ENCODE measurements around the gene HOXA2. TPM values are rescaled to one million over a fixed set of nuclear protein-coding genes. Genes with fewer than 3 reads are reported as not detected.
A peak's percentile ranks its signal among the peaks of the same experiment; 100 is the strongest.

HOXA2 gene
- total RNA-seq, result 1.8 TPM

DNA sequence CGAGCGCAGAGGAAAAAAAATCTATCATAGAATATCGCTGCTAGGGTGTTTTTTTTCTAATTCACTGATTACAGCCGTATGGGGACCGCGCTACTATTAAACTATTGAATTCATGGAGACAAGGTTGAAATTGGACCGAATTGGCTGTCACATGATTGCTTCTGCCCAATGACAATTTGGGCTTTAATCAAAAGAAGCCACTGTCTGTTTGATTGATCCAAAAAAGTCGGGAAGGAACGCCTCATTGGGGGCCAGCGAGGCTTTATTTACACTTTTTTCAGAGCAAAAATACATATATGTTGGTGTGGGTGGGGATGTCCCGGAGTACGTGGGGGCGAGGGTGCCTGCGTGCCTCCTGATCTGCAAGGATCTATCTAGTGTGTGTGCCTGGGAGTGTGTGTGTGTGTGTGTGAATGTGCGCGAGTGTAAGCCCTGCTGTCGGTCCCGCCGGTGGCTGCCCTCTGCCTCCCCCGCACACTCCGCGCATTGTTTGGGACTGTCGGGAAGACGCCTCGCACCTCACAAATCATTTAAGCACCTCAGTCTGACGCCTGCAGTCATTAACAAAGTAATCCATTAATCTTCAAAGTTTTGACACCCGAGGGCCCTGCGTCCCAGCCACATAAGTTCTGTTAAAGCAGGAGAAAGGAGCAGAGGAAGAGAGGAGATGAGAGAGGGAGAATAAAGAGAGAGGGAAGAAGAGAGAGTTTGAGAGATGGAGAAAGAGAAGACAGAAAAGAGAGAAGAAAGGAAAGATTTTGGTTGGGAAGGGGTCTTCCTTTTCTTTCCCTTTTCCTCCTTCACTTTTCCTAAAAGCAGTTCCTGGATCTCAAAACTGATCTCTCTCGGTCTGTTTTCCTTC, at the start of gene HOXA2:
HOXA2 (minus strand) TSS at position 103 of the 862 bp plus-strand sequence. CDS start 183 bp downstream, outside the sequence.
- DNase-seq (ENCODE audit: low spot score), result no peak

DNA sequence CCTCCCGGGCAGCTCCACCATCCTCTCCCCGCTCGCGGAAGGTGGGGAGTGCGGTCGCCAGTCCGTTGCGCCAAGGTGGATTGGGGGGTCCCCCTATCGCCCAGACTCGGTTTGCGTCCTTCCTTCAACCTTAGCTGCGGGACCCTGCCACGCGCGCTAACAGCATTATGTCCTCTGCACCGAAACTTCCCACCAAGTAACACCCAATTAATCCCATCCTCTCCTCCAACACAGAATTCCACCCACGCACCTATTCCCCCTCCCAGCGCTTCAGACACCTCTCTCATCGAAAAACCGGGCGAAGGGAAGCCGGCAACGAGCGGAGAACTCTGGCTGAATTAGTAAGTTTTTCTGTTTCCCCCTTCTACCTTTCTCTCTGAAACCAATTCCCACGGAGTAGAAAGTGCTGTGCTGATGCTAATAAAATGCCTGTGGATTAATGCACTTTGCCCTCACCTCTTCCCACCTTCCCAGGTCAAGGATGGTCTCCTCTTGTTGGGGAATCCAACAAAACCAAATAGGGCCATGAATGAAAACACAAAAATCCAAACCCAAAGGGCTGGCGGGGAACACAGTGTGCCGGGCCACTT, 49.0 kb upstream of the HOXA2 start:
- DNase-seq (ENCODE audit: low spot score), result no peak

DNA sequence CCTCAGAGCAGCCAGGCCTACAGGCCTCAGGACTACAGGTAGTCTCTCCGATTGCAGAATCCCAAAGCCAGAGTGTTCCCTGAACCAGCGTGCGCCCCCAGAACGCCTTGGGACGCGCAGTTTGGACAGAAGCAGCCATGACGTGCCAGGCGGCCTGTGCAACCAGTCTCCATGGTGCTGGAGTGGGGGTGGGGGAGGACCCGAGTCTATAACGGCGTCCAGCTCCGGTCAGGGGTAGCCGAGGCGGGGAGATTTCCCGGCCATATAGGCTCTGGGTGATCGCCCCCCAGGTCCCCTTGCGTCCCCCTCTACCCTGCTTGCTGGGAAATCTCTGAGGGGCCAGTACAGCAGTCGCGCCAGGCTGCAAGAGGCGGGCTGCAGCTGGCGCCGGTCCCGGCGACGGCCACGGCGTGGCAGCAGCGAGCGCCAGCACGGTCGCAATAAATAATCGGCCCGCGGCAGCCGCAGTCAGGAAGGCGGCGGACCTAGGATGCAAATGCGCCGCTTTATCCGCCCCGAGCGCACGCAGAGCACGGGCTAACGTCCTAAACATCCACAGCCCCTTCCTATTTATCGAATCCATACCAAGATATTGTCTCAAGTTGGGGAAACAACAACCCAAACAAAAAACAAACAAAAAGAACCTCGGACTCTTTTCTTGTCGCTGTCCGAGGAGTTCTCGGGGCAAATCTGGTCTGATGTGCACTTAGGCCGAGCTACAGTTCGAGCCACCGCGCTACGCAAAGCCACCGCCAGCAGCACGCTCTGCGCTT, 48.3 kb upstream of the HOXA2 start:
- DNase-seq (ENCODE audit: low spot score), result peak; percentile 79

DNA sequence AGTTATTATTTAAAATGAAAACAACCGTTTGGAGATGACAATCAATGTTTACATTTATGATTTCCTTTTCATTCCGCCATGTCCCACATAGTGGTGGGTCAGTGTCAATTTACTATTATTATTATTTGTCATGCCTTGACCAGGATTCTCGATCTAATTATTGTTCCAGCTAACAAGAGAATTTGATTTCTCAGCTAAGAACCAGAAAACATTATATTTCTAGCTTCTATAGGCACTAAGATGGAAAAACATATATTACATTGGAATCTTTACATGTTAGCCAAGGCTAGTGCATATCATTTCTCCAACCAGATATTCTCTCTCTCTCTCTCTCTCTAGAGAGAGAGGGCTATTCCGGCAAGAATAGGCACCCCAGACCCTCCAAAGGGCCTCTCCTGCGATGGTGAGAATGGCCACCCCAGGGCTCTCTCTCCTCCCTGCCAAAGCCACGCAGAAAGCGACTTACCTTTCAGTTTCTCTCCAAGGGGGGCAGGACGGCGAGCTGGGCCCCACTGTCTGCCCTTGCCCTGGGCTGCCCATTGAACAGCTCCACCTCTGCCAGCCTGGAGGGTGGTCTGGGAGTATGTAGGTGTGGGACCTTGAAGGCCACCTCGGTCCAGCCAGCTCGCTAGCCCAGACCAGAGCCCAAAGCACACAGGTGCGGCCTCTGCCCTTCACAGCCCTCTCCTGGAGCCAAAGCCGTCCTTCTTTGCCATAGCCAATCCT, 47.5 kb upstream of the HOXA2 start:
- peak; percentile 43 for DNase-seq (ENCODE audit: low spot score)

DNA sequence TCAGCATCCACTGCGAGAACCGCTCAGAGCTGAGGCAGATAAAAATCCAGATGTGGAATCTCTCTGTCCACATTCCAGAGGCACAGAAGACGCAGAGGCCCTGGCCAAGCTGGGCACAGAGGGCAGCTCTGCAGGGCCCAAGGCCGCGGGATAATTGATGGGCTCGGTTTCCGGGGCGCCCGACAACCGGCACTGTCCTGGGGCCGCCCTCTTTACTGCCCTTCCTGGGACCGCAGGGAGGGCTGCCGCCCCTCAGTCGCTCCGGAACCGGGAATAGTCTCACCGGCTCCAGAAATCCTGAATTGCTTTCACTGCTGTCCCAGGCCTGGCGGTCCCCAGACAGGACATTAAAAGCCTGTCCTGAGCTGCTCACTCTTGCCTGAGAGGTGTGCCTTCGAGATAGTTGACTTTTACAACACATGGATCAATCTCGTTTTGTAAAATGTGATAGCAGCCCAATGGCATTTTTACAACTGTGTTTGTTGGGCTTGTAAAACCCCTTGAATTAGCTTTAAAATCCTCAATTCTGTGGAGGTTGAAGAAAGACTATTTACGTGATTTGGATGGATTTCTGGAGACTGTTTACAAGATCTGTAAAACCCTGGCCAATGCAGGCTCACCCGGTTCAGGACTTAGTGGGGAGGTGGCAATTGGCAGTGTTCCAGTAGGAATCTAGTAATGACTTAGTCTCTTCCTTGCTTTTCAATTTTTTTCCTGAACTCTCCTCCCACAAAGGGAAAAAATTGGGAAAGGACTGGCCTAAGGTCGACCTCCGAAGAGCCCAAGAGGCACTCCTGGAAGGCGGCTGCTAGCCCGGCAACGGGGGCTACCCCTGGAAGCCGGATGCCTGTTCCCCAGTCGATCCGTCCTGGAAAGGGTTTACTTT, 46.5 kb upstream of the HOXA2 start:
- DNase-seq (ENCODE audit: low spot score), result peak; percentile 43

DNA sequence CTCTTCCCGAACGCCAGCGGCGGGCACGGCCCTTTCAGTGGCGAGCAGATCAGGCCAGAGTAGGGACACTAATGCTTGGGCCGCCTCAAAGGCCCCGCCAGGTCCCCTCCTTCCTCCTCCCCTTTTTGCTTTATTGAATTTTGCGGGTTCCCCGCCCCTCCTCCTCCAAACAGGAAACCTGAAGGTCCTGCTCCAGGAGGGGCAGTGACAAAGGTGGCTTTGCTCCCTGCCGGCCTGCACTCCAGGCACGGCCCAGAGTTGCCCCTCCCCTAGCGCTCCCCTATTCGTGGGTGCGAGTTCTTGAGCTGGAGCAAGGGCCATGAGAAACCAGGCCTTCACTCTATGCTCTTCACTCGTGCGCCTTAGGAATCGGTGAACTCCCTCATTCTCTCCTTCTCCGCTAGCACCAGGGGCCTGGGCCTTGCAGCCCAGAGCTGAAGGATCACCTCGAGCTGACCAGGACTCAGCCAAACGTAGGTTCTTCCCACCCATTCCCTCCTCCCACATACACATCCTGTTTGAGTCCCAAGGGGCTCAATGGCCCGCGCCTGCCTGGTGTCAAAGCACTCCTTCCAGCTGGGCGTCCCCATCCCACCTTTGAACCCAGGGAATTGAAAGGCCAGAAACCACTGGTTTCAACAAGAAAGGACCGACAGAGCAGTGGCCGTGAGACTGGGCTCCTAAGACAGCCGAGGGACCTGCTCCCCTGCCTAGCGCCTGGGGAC, 45.7 kb upstream of the HOXA2 start:
- peak; percentile 54 for DNase-seq (ENCODE audit: low spot score)

DNA sequence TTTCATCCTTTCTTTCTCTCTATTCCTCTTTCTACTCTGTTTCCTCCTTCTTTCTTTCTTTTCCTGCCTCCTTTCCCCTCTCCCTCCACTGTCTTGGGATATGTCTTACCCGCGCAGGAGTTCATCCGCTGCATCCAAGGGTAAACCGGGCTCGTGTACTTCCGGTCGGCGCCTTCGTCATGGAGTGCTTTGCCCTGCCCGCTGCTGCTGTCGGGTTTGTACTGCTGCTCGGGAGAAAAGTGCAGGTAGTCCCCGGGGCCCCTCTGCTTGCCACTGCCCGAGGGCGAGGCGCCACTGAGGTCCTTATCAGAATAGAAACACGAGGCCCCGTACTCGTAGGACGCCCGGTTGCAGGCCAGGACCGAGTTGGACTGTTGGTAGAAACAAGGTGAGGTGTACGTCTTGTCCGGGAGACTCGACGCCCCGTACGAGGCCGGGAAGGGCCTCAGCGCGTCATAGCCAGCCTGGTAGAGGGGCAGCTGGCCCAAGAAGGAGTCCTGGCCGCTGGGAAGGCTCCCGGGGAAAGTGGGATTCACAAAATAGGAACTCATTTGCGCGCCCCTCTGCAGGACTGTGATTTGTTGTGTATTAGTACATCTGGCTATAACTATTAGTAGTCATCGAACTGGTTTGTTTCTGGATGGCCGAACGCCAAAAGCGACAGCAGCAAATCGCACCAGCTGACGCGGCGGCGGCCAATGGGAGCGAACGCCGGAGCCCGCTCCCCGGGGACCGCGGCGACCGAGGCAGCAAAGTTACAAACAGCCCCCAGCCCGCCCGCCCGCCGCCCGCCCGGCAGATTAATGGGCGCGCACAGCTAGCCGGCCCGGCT, 44.9 kb upstream of the HOXA2 start, which contains the start of gene HOXA6:
HOXA6 (minus strand) TSS at position 576 of the 832 bp plus-strand sequence; CDS start at position 551, 25 bp downstream.
- DNase-seq (ENCODE audit: low spot score), result peak; percentile 81

DNA sequence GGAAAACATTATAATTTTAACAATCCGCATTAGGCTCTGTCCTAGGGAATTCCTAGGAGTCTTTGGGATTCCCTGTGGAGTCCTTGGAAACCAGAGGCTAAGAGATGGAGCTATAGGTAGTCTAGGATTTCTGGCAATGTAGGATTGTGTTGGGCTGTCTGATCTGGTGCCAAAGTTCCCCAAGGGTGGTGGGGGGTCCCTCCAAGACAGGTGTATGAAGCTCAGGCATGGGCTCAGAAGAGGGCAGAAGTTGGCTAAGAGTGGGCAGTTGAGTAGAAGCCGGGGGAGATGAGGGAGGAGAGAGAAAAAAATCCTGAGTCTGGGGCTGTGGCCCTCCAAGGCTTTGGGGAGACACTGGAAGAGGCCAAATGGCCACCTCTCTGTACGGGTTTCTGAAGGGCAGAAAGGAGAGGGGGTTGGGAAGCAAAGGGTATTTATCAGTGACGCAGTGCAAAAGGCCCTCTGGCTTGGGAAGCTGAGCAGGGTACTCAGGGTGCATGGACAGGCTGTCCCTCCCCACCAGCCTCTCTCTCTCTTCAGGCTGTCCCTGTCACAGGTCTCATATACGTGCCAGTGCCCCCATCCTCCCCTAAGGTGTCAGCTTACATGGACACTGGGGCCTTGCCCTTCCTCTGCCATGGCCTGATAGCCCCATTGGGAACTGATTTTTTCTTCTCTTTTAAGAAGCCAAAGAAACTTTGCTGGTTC, 44.2 kb upstream of the HOXA2 start:
- no peak for DNase-seq (ENCODE audit: low spot score)

DNA sequence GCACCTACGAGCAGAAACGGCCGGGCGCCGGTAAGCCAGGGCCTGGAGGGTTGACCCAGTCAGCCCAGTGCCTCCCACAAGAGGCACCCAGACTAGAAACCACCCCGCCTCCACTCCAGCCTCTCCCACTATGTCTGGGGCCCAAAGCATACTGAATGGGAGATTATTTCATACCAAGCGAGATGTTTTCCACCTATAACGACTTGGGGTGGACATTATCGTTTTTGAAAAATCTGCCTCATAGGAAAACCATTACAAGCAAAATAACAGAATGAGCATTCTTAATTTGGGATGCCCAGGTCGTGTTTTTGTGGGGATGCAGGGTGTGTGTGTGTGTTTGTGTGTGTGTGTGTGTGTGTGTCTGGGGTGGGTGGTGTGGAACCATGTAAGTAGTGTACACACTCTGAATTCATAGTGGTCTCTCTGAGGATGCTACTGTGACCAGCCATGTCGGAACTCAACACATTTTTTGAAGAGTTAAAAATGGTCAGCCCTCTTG, 43.5 kb upstream of the HOXA2 start:
- DNase-seq (ENCODE audit: low spot score), result no peak

DNA sequence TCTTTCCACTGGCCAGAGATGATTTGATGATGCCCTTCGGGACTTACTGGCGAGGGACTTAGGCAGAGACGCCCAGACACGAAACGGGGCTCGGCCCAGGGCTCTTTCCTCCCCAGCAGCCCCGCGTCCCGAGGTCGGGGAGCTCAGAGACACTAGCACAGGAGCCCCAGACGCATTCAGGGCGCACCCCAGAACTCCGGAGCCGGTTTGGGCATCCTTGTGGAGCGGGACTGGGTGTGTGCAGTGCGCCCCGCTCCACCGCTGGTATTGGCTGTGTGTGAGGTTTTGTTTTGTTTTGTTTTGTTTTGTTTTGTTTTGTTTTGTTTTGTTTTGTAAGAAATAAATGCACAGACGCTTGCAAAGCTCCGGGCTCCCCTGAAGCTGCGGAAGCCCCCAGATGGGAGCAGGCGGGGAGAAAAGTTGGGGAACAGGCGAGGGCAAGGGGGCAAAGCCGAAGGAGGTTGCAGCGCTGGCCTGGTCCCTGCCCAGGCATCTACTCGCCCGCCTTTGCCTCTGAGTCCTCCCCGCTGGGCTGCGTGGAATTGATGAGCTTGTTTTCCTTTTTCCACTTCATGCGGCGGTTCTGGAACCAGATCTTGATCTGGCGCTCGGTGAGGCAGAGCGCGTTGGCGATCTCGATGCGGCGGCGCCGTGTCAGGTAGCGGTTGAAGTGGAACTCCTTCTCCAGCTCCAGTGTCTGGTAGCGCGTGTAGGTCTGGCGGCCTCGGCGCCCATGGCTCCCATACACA, 42.9 kb upstream of the HOXA2 start:
- no peak for DNase-seq (ENCODE audit: low spot score)

DNA sequence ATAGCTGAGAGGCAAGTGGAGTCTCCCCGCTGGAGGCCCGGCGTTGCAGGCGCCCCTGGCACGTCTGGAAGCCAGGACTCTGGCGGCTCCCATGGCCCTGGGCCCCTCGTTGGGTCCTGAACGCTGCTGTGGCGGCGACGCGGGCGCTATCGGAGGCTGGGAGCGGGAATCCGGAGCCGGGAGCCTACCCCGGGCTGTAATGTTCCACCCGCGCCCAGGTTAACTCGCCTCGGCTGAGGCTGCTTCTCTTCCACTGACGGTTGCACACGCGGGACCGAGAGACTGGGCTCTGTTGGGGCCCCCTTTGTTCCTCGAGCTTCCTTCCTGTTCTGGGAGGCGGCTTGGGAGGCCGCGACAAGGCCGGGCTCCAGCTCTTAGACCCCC, 42.3 kb upstream of the HOXA2 start:
- peak; percentile 43 for DNase-seq (ENCODE audit: low spot score)

DNA sequence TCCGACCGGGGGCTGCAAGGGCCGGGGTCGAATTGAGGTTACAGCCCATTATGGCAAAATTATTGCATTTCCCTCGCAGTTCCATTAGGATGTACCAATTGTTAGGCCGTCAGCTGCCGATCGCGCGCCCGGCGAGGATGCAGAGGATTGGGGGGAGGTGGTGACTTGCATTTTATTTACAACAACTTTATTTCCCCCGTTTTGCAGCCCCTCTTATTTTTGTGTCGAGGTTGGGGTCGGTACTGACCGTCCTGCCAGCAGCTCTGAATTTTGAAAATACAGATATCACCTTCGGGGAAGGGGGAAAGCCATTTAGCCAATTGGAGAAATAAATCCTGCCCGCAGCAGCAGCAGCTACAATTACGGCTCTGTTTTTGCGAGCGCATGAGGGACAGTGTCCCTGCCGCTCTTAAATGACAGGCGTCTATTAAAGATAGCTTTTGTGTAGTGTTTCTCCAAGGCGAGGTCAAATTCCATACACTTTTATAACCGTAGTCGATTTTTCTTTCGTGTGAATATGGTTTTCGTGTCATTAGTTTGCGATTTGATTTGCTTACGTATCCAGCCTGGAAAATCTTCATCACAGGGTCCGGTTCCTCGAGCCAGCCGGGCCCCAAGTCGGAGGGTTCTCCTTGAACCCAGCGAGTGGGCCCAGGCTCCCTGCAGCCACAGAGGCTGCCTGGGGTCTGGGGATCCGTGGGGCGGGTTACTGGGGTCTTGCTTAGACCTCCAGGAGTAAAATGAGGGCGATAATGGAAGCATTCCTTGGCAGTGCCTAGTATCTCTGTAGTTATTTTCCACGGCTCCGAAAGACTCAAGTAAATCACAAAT, 41.7 kb upstream of the HOXA2 start:
- no peak for DNase-seq (ENCODE audit: low spot score)

DNA sequence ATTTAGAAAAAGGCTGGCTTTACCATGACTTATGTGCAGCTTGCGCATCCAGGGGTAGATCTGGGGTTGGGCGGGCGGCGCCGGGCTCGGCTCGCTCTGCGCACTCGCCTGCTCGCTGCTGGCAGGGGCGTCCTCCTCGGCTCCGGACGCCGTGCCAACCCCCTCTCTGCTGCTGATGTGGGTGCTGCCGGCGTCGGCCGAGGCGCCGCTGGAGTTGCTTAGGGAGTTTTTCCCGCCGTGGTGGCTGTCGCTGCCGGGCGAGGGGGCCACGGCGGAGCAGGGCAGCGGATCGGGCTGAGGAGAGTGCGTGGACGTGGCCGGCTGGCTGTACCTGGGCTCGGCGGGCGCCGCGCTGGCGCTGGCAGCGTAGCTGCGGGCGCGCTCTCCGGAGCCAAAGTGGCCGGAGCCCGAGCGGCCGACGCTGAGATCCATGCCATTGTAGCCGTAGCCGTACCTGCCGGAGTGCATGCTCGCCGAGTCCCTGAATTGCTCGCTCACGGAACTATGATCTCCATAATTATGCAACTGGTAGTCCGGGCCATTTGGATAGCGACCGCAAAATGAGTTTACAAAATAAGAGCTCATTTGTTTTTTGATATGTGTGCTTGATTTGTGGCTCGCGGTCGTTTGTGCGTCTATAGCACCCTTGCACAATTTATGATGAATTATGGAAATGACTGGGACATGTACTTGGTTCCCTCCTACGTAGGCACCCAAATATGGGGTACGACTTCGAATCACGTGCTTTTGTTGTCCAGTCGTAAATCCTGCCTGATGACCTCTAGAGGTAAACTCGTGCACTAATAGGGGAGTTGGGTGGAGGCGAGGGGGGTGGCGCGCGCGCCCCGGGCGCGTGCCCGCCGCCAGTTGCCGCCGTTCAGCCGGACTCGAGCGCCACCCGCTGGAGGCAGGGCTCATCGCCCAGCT, 40.8 kb upstream of the HOXA2 start, which contains the start of gene HOXA5:
HOXA5 (minus strand) TSS at position 659 of the 927 bp plus-strand sequence; CDS start at position 585, 74 bp downstream.
- peak; percentile 86 for DNase-seq (ENCODE audit: low spot score)

DNA sequence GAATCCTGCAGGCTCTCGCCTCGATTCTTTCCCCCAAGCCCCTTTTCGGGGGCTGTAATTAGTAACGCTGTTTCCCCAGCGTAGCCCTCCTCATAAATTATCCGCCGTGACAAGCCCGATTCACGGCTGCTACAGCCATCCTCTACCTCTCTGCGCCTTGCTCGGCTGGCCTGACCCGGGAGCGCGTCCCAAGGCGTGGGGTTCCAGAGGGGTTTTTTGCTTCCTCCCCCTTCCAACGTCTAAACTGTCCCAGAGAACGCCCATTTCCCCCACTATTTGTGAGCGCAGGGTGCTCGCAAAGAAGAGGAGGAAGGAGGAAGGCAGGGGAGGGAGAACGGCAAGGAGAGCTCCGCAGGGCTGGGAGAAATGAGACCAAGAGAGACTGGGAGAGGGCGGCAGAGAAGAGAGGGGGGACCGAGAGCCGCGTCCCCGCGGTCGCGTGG, 40.1 kb upstream of the HOXA2 start:
- peak; percentile 42 for DNase-seq (ENCODE audit: low spot score)

DNA sequence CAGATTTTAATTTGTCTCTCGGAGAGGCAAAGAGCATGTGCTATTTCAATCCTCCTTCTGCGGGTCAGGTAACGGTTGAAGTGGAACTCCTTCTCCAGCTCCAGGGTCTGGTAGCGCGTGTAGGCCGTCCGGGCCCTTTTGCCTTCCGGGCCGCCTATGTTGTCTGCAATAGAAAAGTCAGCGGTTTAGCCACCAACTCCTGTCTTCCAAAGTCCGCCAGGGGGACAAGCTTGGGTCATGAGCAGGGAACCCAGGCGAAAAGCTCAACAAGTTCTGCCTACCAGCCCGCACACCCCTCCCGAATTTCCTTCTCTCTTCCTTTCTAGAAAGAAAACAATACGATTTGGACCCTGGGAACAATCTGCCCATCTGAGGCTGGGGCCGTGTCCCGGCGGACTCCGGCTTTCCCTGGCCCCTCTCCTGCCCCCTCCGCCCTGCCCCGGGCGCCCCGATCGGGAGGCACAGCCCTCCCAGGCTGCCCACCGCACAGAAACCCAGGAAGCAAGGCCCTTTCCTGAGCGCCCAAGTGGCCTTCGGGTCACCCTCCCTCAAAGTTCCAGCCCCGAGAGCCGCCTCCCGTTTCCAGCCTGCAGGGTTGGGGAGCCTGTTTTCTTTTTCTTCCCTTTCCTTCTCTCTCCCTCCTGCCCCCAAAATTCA, 39.6 kb upstream of the HOXA2 start:
- peak; percentile 46 for DNase-seq (ENCODE audit: low spot score)

Data from ureter (tissue), 1 donor.